ENCODE data around the gene ZDHHC3.

The ZDHHC3 gene

DNA sequence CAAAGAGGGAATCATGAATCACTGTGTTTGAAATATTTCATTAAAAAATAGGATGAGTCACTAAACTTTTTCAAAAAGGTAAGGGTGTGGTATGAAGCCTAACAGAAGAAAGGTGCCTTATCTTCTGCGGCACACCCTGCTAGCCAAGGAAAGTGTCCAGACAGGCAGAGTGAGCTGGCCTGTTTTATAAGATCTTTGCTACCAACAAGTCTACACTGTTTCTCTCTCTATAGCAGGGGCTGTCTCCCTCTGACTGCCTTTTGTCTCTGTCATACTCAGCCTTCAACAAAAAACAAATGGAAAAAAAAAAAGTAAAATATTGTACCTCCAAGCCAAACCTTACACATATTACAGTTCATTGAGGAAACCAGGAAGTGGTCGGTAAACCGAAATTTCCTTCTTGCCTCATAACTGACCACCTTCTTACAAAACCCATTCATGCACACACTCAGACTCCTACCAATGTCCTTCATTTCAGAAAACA is 9.1 kb downstream of the ZDHHC3 start:
- TF ChIP-seq CEBPB (IDR thresholded peaks at IDR 0.05) (no peak), TEAD4 (IDR thresholded peaks at IDR 0.05) (no peak), FOXM1 (IDR thresholded peaks at IDR 0.05; ENCODE audit: borderline replicate concordance, low read depth) (no peak), ZBTB7A (IDR thresholded peaks at IDR 0.05; ENCODE audit: low read depth) (no peak), RAD21 (IDR thresholded peaks at IDR 0.05; ENCODE audit: low read depth) (no peak), EP300 (IDR thresholded peaks at IDR 0.05; ENCODE audit: borderline replicate concordance) (no peak), EGR1 (IDR thresholded peaks at IDR 0.05) (no peak), YY1 (IDR thresholded peaks at IDR 0.05; ENCODE audit: low read depth) (no peak), TAF1 (IDR thresholded peaks at IDR 0.05; ENCODE audit: low read depth) (no peak), TCF12 (IDR thresholded peaks at IDR 0.05; ENCODE audit: low read depth) (no peak), NFIC (IDR thresholded peaks at IDR 0.05) (no peak), CREB1 (IDR thresholded peaks at IDR 0.05; ENCODE audit: low read depth) (no peak)
- TF ChIP-seq, protein P1, sequence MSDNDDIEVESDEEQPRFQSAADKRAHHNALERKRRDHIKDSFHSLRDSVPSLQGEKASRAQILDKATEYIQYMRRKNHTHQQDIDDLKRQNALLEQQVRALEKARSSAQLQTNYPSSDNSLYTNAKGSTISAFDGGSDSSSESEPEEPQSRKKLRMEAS (IDR thresholded peaks at IDR 0.05) = no peak
- TF ChIP-seq, protein P2, sequence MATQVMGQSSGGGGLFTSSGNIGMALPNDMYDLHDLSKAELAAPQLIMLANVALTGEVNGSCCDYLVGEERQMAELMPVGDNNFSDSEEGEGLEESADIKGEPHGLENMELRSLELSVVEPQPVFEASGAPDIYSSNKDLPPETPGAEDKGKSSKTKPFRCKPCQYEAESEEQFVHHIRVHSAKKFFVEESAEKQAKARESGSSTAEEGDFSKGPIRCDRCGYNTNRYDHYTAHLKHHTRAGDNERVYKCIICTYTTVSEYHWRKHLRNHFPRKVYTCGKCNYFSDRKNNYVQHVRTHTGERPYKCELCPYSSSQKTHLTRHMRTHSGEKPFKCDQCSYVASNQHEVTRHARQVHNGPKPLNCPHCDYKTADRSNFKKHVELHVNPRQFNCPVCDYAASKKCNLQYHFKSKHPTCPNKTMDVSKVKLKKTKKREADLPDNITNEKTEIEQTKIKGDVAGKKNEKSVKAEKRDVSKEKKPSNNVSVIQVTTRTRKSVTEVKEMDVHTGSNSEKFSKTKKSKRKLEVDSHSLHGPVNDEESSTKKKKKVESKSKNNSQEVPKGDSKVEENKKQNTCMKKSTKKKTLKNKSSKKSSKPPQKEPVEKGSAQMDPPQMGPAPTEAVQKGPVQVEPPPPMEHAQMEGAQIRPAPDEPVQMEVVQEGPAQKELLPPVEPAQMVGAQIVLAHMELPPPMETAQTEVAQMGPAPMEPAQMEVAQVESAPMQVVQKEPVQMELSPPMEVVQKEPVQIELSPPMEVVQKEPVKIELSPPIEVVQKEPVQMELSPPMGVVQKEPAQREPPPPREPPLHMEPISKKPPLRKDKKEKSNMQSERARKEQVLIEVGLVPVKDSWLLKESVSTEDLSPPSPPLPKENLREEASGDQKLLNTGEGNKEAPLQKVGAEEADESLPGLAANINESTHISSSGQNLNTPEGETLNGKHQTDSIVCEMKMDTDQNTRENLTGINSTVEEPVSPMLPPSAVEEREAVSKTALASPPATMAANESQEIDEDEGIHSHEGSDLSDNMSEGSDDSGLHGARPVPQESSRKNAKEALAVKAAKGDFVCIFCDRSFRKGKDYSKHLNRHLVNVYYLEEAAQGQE (IDR thresholded peaks at IDR 0.05; ENCODE audit: low read depth) = no peak
- TF ChIP-seq, protein P3, sequence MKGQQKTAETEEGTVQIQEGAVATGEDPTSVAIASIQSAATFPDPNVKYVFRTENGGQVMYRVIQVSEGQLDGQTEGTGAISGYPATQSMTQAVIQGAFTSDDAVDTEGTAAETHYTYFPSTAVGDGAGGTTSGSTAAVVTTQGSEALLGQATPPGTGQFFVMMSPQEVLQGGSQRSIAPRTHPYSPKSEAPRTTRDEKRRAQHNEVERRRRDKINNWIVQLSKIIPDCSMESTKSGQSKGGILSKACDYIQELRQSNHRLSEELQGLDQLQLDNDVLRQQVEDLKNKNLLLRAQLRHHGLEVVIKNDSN (IDR thresholded peaks at IDR 0.05) = no peak

DNA sequence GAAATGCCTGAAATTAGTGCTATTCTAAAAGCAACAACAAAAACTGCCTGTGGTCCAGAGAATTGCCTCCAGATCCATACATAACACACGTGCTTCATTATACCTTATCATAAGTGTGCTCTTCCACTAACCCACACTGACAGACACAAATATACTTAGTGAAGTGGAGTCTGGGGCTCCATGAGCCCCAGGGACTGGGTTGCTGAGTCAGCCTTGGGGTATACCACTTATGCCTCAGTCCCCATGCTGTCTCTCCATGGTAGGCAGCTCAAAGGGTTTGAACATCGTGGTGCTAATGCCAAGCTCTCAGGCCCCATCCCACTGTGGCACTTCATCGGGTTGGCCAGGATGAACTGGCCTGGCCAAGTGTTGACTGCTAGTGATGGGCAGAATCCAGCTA is 10.8 kb downstream of the ZDHHC3 start:
- TF ChIP-seq CEBPB (IDR thresholded peaks at IDR 0.05) (no peak), TAF1 (IDR thresholded peaks at IDR 0.05; ENCODE audit: low read depth) (no peak), EGR1 (IDR thresholded peaks at IDR 0.05) (no peak), TCF12 (IDR thresholded peaks at IDR 0.05; ENCODE audit: low read depth) (no peak), EP300 (IDR thresholded peaks at IDR 0.05; ENCODE audit: borderline replicate concordance) (no peak), NFIC (IDR thresholded peaks at IDR 0.05) (no peak), TEAD4 (IDR thresholded peaks at IDR 0.05) (no peak), CREB1 (IDR thresholded peaks at IDR 0.05; ENCODE audit: low read depth) (no peak)
- TF ChIP-seq, protein P3 (IDR thresholded peaks at IDR 0.05) = no peak
- TF ChIP-seq, protein P1 (IDR thresholded peaks at IDR 0.05) = no peak
- TF ChIP-seq, protein P2 (IDR thresholded peaks at IDR 0.05; ENCODE audit: low read depth) = no peak

DNA sequence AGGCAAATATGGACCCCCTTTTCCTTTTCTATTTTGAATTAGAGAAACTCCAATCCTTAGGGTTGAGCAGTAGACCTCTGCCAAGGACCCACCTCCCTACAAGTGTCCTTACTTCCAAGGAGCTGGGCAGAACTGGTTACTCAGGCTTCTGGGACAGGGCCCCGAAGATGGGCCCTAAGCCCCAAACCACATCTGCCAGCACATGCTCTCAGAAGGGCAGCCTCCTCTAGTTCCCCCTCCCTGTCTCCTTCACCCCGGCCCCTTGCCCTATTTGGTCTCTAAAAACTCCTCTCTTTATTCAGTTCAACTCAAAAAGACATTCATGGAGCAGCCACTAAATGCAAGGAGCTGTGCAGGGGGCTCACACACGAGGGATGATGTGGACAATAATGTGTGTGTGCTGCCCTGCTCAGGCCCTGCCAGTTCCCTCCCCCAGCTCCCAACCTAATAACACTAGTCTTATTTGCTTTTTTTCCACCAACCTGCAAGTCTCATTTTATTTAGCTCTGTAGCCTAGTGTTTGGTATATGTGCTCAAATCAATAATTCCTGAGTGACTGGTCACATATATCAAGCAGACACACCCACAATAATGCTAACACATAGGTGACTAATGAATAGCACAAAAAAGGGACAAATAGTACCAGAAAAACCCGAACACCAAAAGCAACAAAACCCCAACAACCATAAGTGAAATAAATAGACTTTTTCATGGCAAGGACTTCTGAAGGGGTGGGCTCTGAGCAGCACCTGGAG is 12.2 kb downstream of the ZDHHC3 start:
- no peak for TF ChIP-seq FOXM1 (IDR thresholded peaks at IDR 0.05; ENCODE audit: borderline replicate concordance, low read depth)
- TF ChIP-seq EP300 (IDR thresholded peaks at IDR 0.05; ENCODE audit: borderline replicate concordance) = no peak
- TF ChIP-seq TAF1 (IDR thresholded peaks at IDR 0.05; ENCODE audit: low read depth) = no peak
- TF ChIP-seq RAD21 (IDR thresholded peaks at IDR 0.05; ENCODE audit: low read depth) = no peak
- no peak for TF ChIP-seq ZBTB7A (IDR thresholded peaks at IDR 0.05; ENCODE audit: low read depth)

DNA sequence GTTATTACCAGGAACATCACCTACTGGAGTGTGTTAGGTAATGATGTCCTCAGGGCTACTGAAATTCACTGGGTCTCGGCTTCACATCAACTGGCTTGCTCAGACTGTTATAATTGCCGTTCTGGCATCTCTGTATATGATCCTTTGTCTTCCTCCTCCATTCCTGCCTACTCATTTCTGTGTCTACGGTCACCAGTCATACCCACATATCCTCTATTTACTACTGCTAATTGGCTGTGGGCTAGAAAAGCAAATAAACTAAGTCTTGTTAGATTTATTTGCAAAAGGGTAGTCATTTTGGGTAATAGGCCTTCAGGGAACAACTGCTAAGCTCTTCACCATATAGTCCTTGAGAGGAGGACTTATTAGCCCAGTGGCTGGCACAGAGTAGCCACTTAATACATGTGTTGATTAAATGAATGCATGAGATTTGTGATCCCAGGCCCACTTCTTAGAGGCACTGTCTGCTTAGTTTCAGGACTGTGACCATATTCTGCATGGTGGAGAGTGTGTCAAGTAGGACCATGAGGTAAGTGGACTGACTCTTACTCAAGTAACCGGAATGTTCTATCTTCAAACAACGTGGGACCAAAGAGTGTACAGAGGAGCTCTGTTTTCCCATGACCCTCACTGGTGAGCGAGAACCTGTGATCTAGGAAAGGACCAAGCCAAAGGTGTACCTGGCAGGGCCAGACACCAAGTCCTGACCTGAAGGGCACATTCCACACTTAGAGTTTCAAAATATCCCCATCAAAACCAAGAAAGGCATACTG is 13.2 kb downstream of the ZDHHC3 start:
- no peak for TF ChIP-seq CREB1 (IDR thresholded peaks at IDR 0.05; ENCODE audit: low read depth)
- TF ChIP-seq EGR1 (IDR thresholded peaks at IDR 0.05) = no peak
- no peak for TF ChIP-seq NFIC (IDR thresholded peaks at IDR 0.05)
- TF ChIP-seq ZBTB7A (IDR thresholded peaks at IDR 0.05; ENCODE audit: low read depth) = no peak
- TF ChIP-seq, protein P3 (IDR thresholded peaks at IDR 0.05) = no peak
- TF ChIP-seq, protein P2 (IDR thresholded peaks at IDR 0.05; ENCODE audit: low read depth) = no peak
- TF ChIP-seq TEAD4 (IDR thresholded peaks at IDR 0.05) = no peak
- no peak for TF ChIP-seq TAF1 (IDR thresholded peaks at IDR 0.05; ENCODE audit: low read depth)
- TF ChIP-seq FOXM1 (IDR thresholded peaks at IDR 0.05; ENCODE audit: borderline replicate concordance, low read depth) = no peak
- no peak for TF ChIP-seq EP300 (IDR thresholded peaks at IDR 0.05; ENCODE audit: borderline replicate concordance)
- TF ChIP-seq CEBPB (IDR thresholded peaks at IDR 0.05) = no peak

Measured in Ishikawa (cell line).